GM18861 (cell line): ENCODE measurements around the gene MAPK12.

Source experiments
- ATAC-seq: cut with Tn5 transposase; IDR thresholded peaks from one replicate; pipeline ENCODE4 v1.9.1; 2021; ENCODE audit not compliant: unreplicated experiment

Gene MAPK12

DNA sequence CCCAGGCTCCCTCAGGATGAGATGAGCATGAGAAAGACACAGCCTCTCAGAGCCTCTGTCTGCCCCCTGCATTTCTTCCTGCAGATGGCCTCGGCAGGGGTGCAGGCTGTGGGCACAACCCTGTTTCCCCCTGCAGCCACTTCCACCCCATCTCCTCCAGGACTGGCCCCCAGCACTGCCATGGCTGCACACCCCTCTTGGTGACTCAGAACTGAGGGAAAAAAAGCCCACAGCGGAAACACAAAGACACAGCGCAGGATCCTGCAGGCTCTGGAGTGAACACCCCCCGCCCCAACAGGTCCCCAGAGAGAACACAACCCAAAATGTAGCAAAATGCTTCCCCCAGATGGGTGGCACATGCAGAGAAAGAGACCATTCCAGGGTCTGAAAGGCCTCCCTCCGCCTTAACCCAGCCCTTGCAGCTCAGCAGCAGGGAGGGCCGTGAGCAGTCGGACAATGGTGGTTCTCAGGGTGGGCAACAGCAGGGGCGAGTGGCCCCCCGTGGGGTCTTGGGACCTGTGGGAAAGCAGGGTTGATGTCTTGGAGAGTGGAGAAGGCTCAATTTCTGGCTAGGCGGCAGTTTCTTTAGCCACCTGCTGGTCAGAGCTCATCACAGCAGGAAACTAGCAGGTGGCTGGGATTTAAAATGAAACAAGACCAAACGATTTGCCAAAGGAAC lies 24.6 kb downstream of the MAPK12 start:
- no peak for ATAC-seq

DNA sequence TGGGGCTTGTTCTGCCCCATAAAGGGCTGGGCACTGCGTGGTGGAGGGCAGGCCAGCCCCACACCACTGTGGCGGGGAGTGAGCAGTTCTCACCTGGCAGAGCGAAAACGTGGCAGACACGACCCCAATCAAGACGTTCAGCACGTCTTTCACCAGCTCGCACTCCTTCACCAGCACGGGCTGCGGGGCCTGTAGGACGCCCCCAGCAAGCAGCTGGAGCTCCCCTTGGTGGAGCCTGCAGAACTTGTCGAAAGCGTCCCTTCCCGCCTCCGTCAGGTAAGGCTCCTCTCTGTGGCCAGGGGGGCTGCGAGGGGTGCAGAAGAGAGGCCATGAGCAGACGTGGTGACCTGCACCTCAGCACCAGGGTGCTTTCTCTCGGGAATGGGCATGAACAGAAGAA lies 28.3 kb downstream of the MAPK12 start:
- no peak for ATAC-seq

DNA sequence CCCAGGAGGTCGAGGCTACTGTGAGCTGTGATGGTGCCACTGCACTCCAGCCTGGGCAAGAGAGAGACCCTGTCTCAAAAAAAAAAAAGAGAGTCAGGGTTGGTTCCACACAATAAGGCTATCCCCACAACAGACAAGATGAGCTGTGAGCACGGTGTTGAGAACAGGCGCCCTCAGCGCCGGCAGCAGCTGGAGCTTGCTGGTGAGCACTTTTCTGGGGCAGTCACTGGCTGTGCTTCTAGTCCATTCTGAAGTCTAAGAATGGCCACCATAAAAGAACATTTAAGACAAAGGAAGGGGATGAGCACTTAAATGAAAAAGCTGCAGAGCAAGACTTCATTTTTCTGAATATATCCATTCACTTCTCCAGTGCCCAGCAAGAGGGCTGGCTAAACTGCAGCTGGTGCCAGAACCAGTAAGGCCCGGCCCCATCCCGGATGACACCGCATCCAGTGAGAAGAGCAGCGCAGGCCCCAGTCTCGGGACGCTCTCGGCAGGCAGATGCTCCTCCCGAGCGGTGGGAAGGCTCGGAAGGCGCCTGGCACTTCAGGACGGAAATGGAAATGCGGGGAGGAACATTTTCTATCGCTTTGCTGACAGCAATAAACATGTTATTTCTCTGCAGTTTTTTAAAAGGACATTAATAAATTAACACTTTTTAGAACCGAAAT lies 28.9 kb downstream of the MAPK12 start:
- no peak for ATAC-seq

DNA sequence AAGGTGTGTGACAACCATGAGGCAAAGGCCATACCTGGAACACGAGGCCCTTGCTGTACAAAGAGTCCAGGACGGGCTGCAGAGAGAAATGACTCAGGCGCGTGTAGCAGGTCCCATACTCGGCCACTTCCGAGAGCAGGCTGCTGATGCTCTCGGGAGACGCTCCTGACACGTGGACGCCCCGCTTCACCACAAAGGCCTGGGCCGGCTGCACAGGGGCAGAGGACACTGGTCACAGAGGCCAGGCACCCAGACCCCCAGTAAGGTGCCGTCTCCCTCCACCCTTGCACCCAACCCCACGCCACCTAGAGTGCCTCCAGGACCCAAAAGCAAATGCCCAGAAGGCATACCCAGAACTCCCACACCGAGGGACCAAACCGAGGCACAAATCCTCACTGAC lies 32.1 kb downstream of the MAPK12 start:
- ATAC-seq: no peak

GRCh38 chr22:50228366-50228765 lies 33.1 kb downstream of the MAPK12 start:
- no peak for ATAC-seq

DNA sequence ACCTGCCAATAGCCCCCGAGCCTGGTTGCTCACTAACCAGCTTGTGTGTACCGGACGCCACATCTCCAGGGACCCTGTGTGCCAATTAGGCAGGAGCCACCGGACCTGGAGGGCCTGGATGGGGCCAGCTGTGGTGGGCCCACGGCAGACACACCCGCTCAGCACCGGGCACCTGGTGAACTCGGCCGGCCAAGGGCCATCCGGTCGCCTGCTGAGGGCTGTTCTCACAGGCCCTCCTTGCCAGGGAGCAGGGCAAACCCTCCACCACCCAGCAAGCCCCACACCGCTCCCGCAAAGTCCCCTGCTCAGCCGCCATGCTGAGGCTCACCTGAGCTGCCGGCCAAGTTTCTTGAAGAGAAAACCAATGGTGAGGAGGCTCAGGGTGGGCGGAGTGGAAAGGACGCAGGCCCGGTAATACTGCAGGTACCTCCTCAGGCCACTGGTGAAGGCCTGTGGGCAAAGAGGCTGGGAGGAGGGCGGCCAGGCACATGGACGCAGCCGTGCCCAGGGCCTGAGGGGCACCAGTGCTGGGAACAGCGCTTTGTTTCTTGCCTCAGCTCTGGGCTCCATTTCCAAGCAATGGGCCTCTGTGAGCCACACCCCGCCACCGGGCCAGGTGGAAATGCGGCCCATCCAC lies 33.8 kb downstream of the MAPK12 start:
- ATAC-seq: no peak

DNA sequence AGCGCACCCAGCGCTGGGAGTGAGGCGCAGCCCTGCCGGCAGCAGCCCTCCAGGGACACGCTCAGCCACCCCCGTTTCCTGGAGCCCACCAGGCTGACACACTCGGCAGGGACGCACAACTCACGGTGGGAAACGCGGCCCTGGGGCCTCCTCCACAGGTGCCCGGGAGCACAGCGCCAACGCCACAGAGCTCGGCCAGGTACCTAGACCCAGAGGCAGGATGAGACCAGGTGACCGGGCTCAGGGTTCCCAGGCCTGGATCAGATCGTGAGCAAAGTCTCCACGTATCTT lies 34.7 kb downstream of the MAPK12 start:
- no peak for ATAC-seq

DNA sequence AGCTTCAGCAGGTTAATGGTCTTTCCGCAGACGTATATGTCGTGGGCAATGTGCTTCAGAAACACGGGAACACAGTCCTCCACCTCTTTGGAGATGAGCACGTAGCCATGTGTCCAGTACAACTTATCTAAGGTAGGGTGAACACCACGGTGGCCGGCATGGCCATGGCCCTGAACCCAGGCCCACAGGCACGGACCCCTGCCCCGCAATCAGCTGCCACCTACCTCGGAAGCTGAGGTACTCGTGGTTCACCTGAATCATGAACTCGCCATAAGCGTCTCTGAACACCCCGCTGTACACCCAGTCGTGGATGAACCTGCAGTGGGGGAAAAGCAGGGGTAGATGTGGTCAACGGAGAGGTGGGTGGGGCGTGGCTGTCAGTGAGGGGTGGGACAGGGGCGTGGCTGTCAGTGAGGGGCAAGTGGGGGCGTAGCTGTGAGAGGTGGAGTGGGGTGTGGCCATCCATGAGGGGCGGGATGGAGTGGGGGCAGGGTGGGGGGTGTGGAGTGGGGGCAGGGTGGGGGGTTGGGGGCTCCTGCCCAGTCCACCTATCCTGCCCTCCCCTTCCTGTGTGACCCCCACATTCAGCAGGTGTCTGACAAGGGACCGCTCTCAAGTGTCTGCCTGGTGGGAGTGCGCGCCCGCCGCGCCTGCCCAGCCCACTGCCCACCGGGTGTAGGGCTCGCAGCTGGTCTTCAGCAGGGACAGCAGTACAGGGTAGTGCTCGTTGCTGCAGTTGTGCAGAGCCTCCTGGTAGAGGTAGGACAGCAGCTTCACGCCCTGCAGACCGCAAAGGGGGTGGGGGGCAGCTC lies 35.2 kb downstream of the MAPK12 start:
- no peak for ATAC-seq

GRCh38 chr22:50225200-50225969 lies 36.1 kb downstream of the MAPK12 start:
- no peak for ATAC-seq

GRCh38 chr22:50224071-50224470 lies 37.4 kb downstream of the MAPK12 start:
- no peak for ATAC-seq

GRCh38 chr22:50222508-50222907 lies 39.0 kb downstream of the MAPK12 start:
- no peak for ATAC-seq

DNA sequence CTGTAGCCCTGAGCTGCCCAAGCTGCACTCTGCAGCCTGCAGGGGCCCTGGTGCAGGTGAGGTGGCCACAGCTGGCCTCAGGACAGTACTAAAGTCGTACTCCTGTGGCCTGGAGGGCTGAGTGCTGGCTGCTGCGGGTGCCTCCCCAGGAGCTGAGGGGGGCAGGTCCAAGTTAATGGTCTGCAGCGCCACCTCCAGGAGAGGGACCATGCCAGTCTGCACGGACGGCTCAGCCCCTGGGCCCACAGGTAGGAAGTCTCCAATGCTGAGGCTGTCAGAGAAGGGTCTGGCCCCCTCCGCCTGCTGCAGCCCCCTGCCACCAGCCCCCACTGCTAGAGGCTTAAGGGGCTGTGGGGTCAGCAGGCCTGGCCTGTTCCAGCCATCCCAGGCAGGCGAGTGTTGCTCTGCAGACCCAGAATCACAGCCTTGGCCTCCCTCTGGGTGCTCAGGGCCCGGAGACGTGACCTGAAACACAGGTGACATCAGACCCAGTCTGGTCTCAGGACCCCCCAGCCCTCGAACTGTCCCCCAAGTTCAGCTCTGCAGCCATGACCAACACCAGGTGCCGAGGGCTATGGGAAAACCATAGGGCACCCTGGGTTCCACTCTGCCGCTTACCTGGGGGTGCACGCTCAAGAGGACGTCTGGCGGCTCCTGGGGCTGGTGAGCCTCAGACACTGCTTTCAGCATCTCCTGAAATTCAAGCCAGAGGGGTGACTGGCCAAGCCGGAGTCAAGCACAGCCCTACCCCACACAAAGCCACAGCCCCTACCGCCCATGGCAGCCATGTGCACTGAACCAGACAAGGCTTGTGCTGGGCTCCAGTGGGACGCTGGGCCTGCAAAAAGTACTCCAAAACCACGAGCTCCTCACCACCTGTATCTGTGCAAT lies 39.8 kb downstream of the MAPK12 start:
- ATAC-seq: no peak

GRCh38 chr22:50220603-50221409 lies 40.7 kb downstream of the MAPK12 start:
- no peak for ATAC-seq

DNA sequence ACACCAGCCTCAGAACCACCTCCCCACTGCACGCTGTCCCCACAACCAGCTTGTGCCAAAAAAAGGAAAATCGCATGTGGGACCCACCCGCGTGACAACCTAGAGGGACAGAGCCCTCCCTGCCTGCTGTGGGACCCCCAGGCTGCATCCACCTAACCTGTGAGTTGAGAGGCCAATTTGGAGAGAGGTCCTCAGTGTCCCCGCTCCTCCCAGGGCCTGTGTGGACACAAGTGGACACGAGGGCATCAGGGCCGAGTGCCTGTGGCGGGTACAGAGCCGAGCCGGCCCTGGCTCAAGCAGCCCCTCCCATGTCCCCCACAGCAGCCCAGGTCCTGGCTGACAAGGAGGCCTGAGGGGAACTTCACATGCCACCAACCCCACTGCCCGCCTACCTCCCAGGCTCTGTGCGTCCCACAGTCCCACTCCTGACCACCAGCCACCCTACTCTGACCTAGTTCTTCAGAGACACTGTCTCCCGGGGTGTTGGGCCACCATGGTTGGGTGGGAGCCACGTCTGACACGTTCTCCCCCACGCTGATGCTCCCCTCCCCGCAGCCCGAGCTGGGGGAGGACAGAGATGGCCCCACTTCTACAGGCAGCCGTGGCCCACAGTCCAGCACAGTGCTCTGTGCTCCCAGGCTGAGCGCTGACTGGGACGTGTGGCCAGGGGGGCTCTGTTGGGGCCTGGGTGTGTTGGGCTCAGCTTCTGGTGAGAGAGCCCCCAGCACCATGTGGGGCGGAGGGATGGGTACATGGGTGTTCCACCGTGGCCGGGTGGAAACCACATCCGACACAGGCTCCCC lies 41.5 kb downstream of the MAPK12 start:
- ATAC-seq: no peak

DNA sequence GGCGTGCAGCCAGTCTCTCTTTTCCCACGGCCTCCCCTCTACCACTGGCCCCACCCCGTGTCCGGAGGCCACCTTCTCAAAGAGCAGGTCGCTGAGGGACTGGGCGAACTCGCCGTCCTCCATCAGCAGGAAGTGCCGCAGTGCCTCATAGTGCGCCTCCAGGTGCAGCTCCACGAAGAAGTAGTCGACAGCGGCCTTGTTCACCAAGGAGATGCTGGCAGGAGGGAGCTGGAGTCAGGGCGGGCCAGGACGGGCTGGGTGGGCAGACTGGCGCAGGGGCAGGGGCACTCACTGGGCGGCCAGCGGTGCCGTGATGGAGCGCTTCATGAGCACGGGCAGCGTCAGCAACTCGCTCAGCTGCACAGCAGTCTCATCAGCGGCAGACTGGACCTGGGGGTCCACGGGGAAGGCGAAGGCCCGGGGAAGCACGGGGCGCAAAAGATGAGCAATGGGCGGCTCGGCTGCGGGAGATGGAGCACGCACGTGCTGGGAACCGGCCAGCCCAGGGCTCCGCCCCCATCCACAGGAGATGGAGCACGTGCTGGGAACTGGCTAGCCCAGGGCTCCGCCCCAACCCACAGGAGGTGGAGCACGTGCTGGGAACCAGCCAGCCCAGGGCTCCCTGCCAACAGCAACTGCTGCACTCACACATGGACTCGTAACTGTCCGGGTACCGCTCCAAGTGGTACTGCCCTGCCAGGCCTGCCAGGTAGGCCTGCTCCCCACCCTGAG lies 42.3 kb downstream of the MAPK12 start:
- ATAC-seq: no peak

- no peak for ATAC-seq
These were observed 43.1 kb downstream of the MAPK12 start for GRCh38 chr22:50218153-50218995.
